Chondrocyte (in vitro differentiated cells): ENCODE measurements around the gene C12orf76. TPM values are rescaled to one million over a fixed set of nuclear protein-coding genes. Genes with fewer than 3 reads are reported as not detected.

Source experiments
- DNase-seq: peaks from one replicate; pipeline ENCODE4 v3.0.0; 2021; ENCODE audit warnings: mixed read lengths, low spot score
- H3K27ac Mint-ChIP-seq: one replicate; pipeline ENCODE4 v1.8.0; 2021; ENCODE audit warnings: mild to moderate bottlenecking, moderate library complexity, mixed read lengths; ENCODE audit not compliant: unreplicated experiment
- H3K27me3 Mint-ChIP-seq: 2 replicates; pipeline ENCODE4 v1.8.0; 2021; ENCODE audit warnings: low read depth, mixed read lengths
- H3K36me3 Mint-ChIP-seq: 2 replicates; pipeline ENCODE4 v1.8.0; 2021; ENCODE audit warnings: low read depth, mixed read lengths
- H3K4me1 Mint-ChIP-seq: 2 replicates; pipeline ENCODE4 v1.8.0; 2021; ENCODE audit warnings: low read depth, mild to moderate bottlenecking, mixed read lengths
- H3K4me3 Mint-ChIP-seq: one replicate; pipeline ENCODE4 v1.8.0; 2021; ENCODE audit warnings: mild to moderate bottlenecking, moderate library complexity, mixed read lengths; ENCODE audit not compliant: unreplicated experiment
- H3K9me3 Mint-ChIP-seq: 2 replicates; pipeline ENCODE4 v1.8.0; 2021; ENCODE audit warnings: low read depth, mixed read lengths
- total RNA-seq: library from RNA; stranded (reverse); gene quantifications from 3 replicates; pipeline ENCODE4 v1.2.1, GENCODE V29; 2021
- TF ChIP-seq, protein P1 (sequence below): fragments of 200-600 bp; sonication (generic); IDR thresholded peaks from 2 replicates; pipeline ENCODE4 v1.5.0; 2021; ENCODE audit warnings: antibody characterized with exemption, mild to moderate bottlenecking, moderate library complexity

C12orf76 gene
- total RNA-seq, 1 donor from 2014 or later: 8.2 TPM

DNA sequence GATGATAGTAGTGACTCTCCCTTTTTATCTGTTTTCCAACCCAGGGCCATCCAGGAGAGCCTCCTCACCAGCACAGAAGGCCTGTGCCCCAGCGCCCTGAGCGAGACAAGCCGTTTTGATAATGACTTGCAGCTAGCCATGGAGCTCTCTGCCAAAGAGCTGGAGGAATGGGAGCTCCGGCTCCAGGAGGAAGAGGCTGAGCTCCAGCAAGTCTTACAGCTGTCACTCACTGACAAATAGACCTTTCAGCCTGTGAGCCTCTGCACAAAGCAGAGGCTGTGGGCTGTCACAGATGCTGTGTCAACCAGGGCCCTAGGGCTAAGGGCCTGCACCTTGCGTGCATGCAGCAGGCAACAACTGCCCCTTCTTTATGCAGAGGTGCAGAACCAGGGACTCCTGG is 11.0 kb downstream of the C12orf76 start:
- H3K4me1 Mint-ChIP-seq: peaks cover 14% of the 10 kb centered on the region
- DNase-seq: no peak
- no peaks in the 10 kb centered on the region for H3K9me3 Mint-ChIP-seq
- H3K27me3 Mint-ChIP-seq: no peaks in the 10 kb centered on the region
- H3K27ac Mint-ChIP-seq: no peak overlapping the region
- H3K4me3 Mint-ChIP-seq: no peak overlapping the region
- peaks cover 22% of the 10 kb centered on the region for H3K36me3 Mint-ChIP-seq
- TF ChIP-seq, protein P1, sequence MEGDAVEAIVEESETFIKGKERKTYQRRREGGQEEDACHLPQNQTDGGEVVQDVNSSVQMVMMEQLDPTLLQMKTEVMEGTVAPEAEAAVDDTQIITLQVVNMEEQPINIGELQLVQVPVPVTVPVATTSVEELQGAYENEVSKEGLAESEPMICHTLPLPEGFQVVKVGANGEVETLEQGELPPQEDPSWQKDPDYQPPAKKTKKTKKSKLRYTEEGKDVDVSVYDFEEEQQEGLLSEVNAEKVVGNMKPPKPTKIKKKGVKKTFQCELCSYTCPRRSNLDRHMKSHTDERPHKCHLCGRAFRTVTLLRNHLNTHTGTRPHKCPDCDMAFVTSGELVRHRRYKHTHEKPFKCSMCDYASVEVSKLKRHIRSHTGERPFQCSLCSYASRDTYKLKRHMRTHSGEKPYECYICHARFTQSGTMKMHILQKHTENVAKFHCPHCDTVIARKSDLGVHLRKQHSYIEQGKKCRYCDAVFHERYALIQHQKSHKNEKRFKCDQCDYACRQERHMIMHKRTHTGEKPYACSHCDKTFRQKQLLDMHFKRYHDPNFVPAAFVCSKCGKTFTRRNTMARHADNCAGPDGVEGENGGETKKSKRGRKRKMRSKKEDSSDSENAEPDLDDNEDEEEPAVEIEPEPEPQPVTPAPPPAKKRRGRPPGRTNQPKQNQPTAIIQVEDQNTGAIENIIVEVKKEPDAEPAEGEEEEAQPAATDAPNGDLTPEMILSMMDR: no peak

DNA sequence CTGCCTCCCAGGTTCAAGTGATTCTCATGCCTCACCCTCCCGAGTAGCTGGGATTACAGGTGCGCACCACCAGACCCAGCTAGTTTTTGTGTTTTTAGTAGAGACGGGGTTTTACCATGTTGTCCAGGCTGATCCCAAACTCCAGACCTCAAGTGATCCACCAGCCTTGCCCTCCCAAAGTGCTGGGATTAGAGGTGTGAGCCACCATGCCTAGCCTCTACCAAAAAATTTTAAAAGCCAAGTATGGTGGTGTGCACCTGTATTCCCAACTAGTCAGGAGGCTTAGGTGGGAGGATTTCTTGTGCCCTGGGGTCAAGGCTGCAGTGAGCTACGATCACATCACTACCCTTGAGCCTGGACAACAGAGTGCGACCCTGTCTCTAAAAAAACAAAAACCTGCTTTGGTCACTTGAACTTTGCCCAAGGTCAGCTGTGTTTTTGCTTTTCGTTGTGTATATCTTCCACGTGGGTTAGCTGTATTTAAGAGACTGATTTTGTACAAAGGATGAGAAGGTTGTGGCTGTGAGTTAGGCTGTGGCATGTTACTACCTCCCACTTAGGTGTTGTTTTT is 12.7 kb downstream of the C12orf76 start:
- no peak overlapping the region for H3K4me3 Mint-ChIP-seq
- H3K9me3 Mint-ChIP-seq: no peaks in the 10 kb centered on the region
- H3K4me1 Mint-ChIP-seq: peaks cover 14% of the 10 kb centered on the region
- H3K27me3 Mint-ChIP-seq: no peaks in the 10 kb centered on the region
- peaks cover 22% of the 10 kb centered on the region for H3K36me3 Mint-ChIP-seq
- TF ChIP-seq, protein P1: no peak
- DNase-seq: no peak
- H3K27ac Mint-ChIP-seq: no peak overlapping the region

DNA sequence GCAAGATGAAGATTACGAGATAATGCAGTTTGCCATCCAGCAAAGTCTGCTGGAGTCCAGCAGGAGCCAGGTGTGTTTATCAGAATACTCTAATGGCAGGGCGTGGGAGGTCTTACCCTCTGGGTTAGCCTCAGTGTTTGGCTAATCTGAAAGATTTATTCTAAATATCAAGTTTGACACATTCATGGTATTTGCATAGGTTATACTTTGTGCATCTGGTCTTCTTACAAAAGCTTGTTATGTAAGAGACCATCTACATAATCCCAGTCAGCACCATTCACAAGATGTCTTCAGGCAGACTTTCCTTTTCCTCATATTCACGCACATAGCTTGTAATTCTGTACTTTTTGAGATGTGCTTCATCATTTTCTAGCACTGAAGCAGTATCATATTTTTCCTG is 14.4 kb downstream of the C12orf76 start:
- Mint-ChIP-seq H3K9me3 (no peaks in the 10 kb centered on the region), H3K27me3 (no peaks in the 10 kb centered on the region), H3K27ac (no peak overlapping the region), H3K4me3 (no peak overlapping the region), H3K4me1 (peaks cover 4% of the 10 kb centered on the region), H3K36me3 (peaks cover 26% of the 10 kb centered on the region)
- no peak for DNase-seq
- TF ChIP-seq, protein P1: no peak

DNA sequence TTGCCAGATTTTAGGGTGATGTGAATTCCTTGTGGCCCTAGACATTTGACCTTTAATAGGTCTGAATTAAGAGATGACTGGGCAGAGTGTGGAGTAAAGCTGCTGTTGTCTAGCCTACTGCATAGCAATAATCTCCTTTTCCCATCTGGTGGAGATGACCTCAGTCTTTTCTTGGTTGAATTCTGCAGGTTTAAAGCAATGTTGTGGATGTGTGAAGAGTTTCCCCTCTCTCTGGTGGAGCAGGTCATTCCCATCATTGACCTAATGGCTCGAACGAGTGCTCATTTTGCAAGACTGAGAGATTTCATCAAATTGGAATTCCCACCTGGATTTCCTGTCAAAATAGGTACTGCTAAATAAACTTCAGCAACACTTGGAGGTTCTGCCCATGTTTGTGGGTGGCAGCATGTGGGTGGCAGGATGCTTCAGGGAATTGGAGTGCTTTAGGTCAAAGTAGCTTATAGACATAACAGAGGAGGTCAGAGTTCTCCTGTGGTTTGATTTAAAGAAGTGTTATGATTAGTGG is 19.0 kb downstream of the C12orf76 start:
- Mint-ChIP-seq H3K27ac (no peak overlapping the region), H3K4me1 (peaks cover 7% of the 10 kb centered on the region), H3K27me3 (no peaks in the 10 kb centered on the region), H3K4me3 (no peak overlapping the region), H3K36me3 (peaks cover 14% of the 10 kb centered on the region), H3K9me3 (no peaks in the 10 kb centered on the region)
- DNase-seq: no peak
- TF ChIP-seq, protein P1: no peak

DNA sequence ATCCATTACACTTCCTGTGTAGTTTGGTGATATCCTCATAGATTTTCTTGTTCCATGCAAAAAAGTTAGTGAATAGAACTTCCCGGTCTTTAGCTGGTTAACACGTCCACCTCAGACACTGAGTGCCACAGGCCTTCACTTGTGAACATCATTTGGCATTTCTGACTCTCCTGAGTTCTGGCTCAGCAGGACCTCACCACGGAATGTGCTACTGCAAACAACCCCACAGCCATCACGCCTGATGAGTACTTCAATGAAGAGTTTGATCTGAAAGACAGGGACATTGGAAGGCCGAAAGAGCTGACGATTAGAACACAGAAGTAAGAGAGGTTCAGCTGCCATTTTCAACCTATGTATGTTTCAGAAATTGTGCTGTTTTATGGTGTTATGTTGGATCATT is 20.0 kb downstream of the C12orf76 start:
- TF ChIP-seq, protein P1: no peak
- Mint-ChIP-seq H3K27ac (no peak overlapping the region), H3K4me1 (peaks cover 17% of the 10 kb centered on the region), H3K4me3 (no peak overlapping the region), H3K9me3 (no peaks in the 10 kb centered on the region), H3K27me3 (no peaks in the 10 kb centered on the region), H3K36me3 (peaks cover 10% of the 10 kb centered on the region)
- no peak for DNase-seq
